ENCODE results near the gene ROBO1. TPM values are rescaled to one million over a fixed set of nuclear protein-coding genes. Genes with fewer than 3 reads are reported as not detected.

Gene ROBO1
- total RNA-seq, 4 donors from 2014 or later: 12.3 to 112 (median 27.1) TPM

DNA sequence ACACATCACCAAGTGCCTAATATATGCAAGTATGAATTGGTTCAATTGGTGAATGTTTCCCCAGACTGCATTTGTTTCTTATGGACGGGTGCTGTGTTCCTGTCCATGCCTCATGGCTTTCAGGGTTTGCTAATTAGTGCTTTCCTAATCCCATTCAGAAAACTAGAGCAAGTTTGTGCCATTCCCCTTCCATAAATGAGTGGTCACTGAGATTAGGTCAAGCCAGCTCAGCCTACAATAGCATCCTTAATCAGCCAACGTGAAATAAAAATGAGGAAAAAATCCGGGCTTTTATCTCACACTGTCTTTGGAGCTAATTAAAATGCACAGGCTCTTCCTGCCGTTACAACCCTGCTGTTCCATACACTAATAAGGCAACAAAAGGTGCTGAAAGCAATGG, 788.8 kb downstream of the ROBO1 start:
- H3K4me3 ChIP-seq: no peak overlapping the region
- H3K36me3 ChIP-seq: no peaks in the 10 kb centered on the region
- no peak overlapping the region for H3K27ac ChIP-seq
- intact Hi-C loops (cut with DNase I; ENCODE audit: low total_unique reads): no loop called here
- H3K9me3 ChIP-seq: no peaks in the 10 kb centered on the region
- H3K4me1 ChIP-seq: no peaks in the 10 kb centered on the region
- DNase-seq: no peak
- TF ChIP-seq POLR2A (IDR thresholded peaks at IDR 0.05) (no peak), CTCF (IDR thresholded peaks at IDR 0.05) (no peak)
- H3K27me3 ChIP-seq: no peaks in the 10 kb centered on the region

GRCh38 chr3:78978037-78978436, 789.8 kb downstream of the ROBO1 start:
- intact Hi-C loops (cut with DNase I; ENCODE audit: low total_unique reads): no loop called here
- DNase-seq: no peak
- Histone ChIP-seq H3K4me1 (no peaks in the 10 kb centered on the region), H3K27ac (no peak overlapping the region), H3K27me3 (no peaks in the 10 kb centered on the region), H3K4me3 (no peak overlapping the region), H3K36me3 (no peaks in the 10 kb centered on the region), H3K9me3 (no peaks in the 10 kb centered on the region)
- TF ChIP-seq CTCF (IDR thresholded peaks at IDR 0.05) (no peak), POLR2A (IDR thresholded peaks at IDR 0.05) (no peak)

GRCh38 chr3:78977073-78977472, 790.7 kb downstream of the ROBO1 start:
- DNase-seq: no peak
- TF ChIP-seq POLR2A (IDR thresholded peaks at IDR 0.05) (no peak), CTCF (IDR thresholded peaks at IDR 0.05) (no peak)
- no peaks in the 10 kb centered on the region for H3K36me3 ChIP-seq
- H3K4me1 ChIP-seq: no peaks in the 10 kb centered on the region
- no peaks in the 10 kb centered on the region for H3K9me3 ChIP-seq
- H3K4me3 ChIP-seq: no peak overlapping the region
- no peak overlapping the region for H3K27ac ChIP-seq
- intact Hi-C loops (cut with DNase I; ENCODE audit: low total_unique reads): no loop called here
- H3K27me3 ChIP-seq: no peaks in the 10 kb centered on the region

- TF ChIP-seq POLR2A (IDR thresholded peaks at IDR 0.05) (no peak), CTCF (IDR thresholded peaks at IDR 0.05) (no peak)
- intact Hi-C loops (cut with DNase I; ENCODE audit: low total_unique reads): no loop called here
- H3K9me3 ChIP-seq: no peaks in the 10 kb centered on the region
- no peak overlapping the region for H3K27ac ChIP-seq
- no peak overlapping the region for H3K4me3 ChIP-seq
- H3K36me3 ChIP-seq: no peaks in the 10 kb centered on the region
- DNase-seq: no peak
- no peaks in the 10 kb centered on the region for H3K4me1 ChIP-seq
- no peaks in the 10 kb centered on the region for H3K27me3 ChIP-seq
Observed at GRCh38 chr3:78976200-78976599, 791.6 kb downstream of the ROBO1 start.

- no peak overlapping the region for H3K27ac ChIP-seq
- intact Hi-C loops (cut with DNase I; ENCODE audit: low total_unique reads): no loop called here
- H3K36me3 ChIP-seq: no peaks in the 10 kb centered on the region
- no peaks in the 10 kb centered on the region for H3K27me3 ChIP-seq
- no peak for TF ChIP-seq POLR2A (IDR thresholded peaks at IDR 0.05)
- no peak for TF ChIP-seq CTCF (IDR thresholded peaks at IDR 0.05)
- H3K9me3 ChIP-seq: no peaks in the 10 kb centered on the region
- DNase-seq: no peak
- H3K4me3 ChIP-seq: no peak overlapping the region
- H3K4me1 ChIP-seq: no peaks in the 10 kb centered on the region
Observed at GRCh38 chr3:78974181-78974790, 793.5 kb downstream of the ROBO1 start.
